IMR-90 (cell line): ENCODE results near the gene LEUTX.

ENCODE experiments used
- CEBPB ChIP-seq: IDR thresholded peaks from 2 replicates; pipeline ENCODE4 v1.6.1; 2012; ENCODE audit warnings: low read depth, low read length, improper control_type of control experiment
- FOS ChIP-seq: fragments of 150-350 bp; IDR thresholded peaks from 2 replicates; pipeline ENCODE4 v1.6.1; 2016; ENCODE audit warnings: low read depth, low read length
- POLR2A ChIP-seq: IDR thresholded peaks from 2 replicates; pipeline ENCODE4 v1.6.1; 2012; ENCODE audit warnings: mild to moderate bottlenecking, low read depth, low read length
- RFX5 ChIP-seq: IDR thresholded peaks from 2 replicates; pipeline ENCODE4 v1.8.0; 2012; ENCODE audit warnings: low read depth, mild to moderate bottlenecking, low read length, moderate library complexity
- USF2 ChIP-seq: fragments of 150-350 bp; IDR thresholded peaks from 2 replicates; pipeline ENCODE4 v1.6.1; 2017; ENCODE audit warnings: mild to moderate bottlenecking, antibody characterized with exemption, low read length, low read depth
- TF ChIP-seq, protein P1 (sequence below): conservative IDR thresholded peaks from 2 replicates; pipeline ENCODE4 v1.5.1; 2012; ENCODE audit warnings: mild to moderate bottlenecking, low read depth, low read length, improper control_type of control experiment

GRCh38 chr19:39749981-39750380 is 28.7 kb upstream of the LEUTX start:
- TF ChIP-seq POLR2A (no peak), USF2 (no peak), CEBPB (no peak), RFX5 (no peak), FOS (no peak)
- TF ChIP-seq, protein P1, sequence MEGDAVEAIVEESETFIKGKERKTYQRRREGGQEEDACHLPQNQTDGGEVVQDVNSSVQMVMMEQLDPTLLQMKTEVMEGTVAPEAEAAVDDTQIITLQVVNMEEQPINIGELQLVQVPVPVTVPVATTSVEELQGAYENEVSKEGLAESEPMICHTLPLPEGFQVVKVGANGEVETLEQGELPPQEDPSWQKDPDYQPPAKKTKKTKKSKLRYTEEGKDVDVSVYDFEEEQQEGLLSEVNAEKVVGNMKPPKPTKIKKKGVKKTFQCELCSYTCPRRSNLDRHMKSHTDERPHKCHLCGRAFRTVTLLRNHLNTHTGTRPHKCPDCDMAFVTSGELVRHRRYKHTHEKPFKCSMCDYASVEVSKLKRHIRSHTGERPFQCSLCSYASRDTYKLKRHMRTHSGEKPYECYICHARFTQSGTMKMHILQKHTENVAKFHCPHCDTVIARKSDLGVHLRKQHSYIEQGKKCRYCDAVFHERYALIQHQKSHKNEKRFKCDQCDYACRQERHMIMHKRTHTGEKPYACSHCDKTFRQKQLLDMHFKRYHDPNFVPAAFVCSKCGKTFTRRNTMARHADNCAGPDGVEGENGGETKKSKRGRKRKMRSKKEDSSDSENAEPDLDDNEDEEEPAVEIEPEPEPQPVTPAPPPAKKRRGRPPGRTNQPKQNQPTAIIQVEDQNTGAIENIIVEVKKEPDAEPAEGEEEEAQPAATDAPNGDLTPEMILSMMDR = no peak
